Brain microvascular endothelial cell (primary cell): ENCODE measurements around the gene ATP23.

ENCODE experiments used
- DNase-seq: peaks from one replicate; pipeline ENCODE4 v3.0.0-alpha.2; 2020
- H3K27ac ChIP-seq: fragments of 250-450 bp; sonication (Bioruptor Pico); 2 replicates; pipeline ENCODE4 v1.5.1; 2020; ENCODE audit warnings: mild to moderate bottlenecking, moderate library complexity
- H3K27me3 ChIP-seq: fragments of 250-450 bp; sonication (Bioruptor Pico); replicated peaks from 2 replicates; pipeline ENCODE4 v1.5.1; 2020; ENCODE audit warnings: mild to moderate bottlenecking
- H3K36me3 ChIP-seq: fragments of 250-450 bp; sonication (Bioruptor Pico); replicated peaks from 2 replicates; pipeline ENCODE4 v1.5.1; 2020; ENCODE audit warnings: mild to moderate bottlenecking
- H3K4me3 ChIP-seq: 2 replicates; pipeline ENCODE4 v1.5.1; 2011; ENCODE audit warnings: low read depth, mild to moderate bottlenecking, control low read depth, low read length, moderate library complexity
- in situ Hi-C: cut with HindIII; loops from 2 replicates; pipeline ENCODE4 v1.10.0; 2017; ENCODE audit warnings: low sequenced_read_pairs, low pct_ligation_motif_present
- TF ChIP-seq, protein P1 (sequence below): IDR thresholded peaks from 2 replicates; pipeline ENCODE4 v1.5.1; 2011; ENCODE audit warnings: low read depth, mild to moderate bottlenecking, moderate library complexity, low read length, control low read depth, inconsistent platforms; ENCODE audit errors: missing control alignments

ATP23 gene, protein sequence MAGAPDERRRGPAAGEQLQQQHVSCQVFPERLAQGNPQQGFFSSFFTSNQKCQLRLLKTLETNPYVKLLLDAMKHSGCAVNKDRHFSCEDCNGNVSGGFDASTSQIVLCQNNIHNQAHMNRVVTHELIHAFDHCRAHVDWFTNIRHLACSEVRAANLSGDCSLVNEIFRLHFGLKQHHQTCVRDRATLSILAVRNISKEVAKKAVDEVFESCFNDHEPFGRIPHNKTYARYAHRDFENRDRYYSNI

DNA sequence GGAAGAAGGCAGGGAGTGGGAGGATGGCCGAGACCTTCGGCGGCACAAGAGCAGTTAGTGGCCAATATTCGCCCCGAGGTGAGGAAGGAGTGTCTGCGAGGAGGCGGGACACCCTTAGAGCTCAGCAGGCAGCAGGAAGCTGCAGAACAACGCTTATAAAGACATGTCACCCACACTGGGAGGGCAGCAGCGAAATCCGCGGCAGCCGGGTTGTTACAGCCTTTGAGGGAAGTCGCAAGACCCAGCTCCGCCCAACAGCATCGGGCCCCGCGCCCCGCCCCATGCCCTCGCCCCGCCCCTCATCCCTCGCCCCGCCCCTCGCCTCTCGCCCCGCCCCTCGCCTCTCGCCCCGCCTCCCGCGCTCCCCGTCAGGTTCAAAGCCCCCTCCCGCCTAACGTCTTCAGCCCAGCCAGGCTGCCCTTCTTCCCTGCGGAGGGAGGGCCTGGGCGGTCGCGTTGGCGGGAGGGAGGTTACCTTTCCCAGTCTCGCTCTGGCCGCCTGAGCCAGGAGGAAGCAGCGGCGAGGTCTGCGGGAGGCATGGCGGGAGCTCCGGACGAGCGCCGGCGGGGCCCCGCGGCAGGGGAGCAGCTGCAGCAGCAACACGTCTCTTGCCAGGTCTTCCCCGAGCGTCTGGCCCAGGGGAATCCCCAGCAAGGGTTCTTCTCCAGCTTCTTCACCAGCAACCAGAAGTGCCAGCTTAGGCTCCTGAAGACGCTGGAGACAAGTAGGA lies at the start of gene ATP23:
Gene ATP23, plus strand, starts transcription at position 403 of the 730 bp plus-strand sequence. Its CDS starts 135 bp downstream, at position 538.
- no peaks in the 10 kb centered on the region for H3K27me3 ChIP-seq
- in situ Hi-C loops, result no loop called here
- peak within 1 kb of the TSS; percentile 74 for H3K4me3 ChIP-seq
- TF ChIP-seq, protein P1, sequence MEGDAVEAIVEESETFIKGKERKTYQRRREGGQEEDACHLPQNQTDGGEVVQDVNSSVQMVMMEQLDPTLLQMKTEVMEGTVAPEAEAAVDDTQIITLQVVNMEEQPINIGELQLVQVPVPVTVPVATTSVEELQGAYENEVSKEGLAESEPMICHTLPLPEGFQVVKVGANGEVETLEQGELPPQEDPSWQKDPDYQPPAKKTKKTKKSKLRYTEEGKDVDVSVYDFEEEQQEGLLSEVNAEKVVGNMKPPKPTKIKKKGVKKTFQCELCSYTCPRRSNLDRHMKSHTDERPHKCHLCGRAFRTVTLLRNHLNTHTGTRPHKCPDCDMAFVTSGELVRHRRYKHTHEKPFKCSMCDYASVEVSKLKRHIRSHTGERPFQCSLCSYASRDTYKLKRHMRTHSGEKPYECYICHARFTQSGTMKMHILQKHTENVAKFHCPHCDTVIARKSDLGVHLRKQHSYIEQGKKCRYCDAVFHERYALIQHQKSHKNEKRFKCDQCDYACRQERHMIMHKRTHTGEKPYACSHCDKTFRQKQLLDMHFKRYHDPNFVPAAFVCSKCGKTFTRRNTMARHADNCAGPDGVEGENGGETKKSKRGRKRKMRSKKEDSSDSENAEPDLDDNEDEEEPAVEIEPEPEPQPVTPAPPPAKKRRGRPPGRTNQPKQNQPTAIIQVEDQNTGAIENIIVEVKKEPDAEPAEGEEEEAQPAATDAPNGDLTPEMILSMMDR, result no peak
- no peaks in the 10 kb centered on the region for H3K36me3 ChIP-seq
- no peak within 1 kb of the TSS for H3K27ac ChIP-seq
- peak; percentile 72 for DNase-seq

DNA sequence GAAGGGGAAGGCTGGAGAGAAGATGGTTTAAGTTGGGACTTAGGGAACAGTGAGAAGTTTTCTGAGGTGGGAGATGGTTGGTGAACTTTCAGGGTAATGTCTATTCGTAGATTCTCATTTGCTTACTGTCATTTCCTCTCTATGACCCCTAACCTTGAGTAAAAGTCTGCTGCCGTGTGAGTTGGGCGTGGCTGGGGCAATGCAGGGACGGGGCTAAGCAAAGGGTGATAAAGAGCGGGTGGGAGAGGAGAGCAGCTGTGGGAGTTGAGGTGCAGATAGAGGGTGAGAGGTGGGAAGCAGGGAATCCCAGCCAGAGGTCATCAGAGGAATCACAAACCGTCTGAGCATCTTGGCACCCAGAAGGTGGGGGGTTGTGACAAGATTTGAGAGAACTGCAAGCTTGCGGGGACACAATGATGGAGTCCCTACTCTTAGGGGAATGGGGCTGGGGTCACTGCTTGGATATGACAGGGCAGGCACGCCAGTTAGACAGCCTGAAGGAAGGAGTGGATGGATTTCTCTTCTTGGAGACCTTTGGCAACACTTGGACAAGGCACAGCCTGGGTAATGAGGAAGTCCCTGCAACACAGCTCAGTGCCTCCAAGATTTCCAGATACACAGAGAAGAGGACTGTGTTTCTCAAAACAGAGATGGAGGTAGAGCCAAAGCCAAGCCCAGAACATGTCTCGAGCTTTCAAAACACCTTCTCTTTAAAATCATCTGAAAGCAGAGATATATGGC lies 49.0 kb upstream of the ATP23 start:
- Histone ChIP-seq H3K27ac (no peak overlapping the region), H3K36me3 (no peaks in the 10 kb centered on the region), H3K4me3 (no peak overlapping the region), H3K27me3 (no peaks in the 10 kb centered on the region)
- DNase-seq, result no peak
- in situ Hi-C loops, result no loop called here
- TF ChIP-seq, protein P1, result no peak

DNA sequence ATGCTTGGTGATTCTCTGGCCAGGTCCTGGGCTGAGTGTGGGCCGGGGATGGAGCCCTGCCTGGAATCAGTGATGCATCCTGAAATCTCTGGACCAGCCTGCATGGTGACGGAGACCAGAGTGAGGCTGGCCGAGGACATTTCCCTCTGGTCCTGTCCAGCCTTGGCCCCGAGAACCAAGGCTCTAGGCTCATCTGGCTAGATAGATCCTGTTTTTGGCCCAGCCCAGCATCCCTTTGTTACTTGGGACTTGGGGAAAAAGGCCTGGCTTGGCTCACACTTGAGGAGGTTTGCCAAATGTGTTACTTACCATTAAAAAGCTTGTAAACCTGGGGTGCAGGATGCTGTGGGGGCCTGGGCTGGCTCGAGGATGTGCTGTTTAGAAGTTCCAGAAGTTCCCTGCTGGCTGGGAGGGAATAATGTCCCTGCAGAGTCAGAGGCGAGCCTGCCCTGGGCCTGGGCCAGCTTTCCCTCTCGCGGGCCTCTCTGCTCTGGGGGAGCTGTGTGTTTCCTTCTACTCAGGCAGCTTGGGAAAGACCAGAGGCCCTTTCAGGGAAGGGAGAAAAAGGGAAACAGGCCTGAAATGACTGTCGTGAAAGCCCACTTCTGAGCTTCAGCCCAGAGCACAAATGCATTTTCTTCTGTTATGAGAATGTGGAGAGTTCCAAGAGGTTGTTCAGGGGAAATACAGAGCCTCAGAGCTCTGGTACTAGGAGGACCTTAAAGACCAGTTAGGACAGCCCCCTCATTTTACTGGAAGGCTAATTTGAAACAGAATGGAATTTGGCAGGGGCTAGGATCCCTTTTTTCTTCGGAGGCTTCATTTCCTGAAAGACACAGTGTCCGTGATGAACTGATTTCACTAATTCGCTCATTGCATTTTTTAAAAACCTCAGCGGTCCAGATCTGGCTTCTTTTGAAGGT lies 47.7 kb upstream of the ATP23 start:
- H3K27me3 ChIP-seq, result no peaks in the 10 kb centered on the region
- peak overlapping the region; percentile 70 for H3K27ac ChIP-seq
- H3K36me3 ChIP-seq, result no peaks in the 10 kb centered on the region
- TF ChIP-seq, protein P1, result peak; percentile 18
- DNase-seq, result peak; percentile 83
- in situ Hi-C loops, result no loop called here
- H3K4me3 ChIP-seq, result no peak overlapping the region

DNA sequence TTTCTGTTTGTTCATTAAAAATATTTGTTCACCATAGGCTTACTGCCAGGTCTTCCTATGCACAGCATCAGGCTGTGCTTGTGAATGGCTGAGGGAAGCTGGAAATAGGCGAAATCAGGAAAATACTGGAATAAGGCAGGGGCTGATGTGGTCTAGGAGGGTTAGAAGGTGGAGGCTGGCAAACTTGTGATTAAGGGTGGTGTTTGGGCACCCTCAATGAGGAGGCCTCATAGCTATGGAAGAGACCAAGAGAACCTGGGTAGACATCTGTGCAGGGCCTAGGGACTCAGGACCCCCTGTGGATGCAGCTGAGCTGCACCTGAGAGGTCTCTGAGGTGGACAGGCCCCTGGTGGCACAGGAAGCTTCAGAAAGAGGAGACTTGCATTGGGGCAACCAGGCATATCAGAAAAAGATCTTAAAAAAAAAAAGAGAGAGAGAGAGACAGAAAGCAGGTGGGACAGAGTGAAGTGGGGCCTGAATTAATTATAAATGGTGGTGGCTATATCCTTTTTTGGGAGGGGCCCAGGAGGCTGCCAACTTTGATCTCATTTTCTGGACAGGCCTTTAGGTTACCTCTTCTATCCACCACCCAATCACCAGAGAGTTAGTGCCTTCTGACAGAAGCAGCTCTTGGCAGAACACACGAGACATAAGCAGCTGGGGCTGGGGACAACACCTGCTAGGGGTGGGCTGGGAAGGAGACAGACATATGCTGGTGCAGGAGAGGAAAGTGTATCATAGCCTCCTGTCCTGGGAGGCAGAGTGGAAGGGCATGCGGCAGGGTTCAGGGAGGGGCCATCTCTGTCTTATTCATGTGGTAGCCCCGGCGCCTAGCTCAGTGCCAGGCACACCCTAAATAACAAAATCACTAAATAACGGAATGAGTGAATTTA lies 46.7 kb upstream of the ATP23 start:
- Histone ChIP-seq H3K4me3 (no peak overlapping the region), H3K36me3 (no peaks in the 10 kb centered on the region), H3K27me3 (no peaks in the 10 kb centered on the region), H3K27ac (peak overlapping the region; percentile 70)
- no peak for DNase-seq
- TF ChIP-seq, protein P1, result no peak
- in situ Hi-C loops, result no loop called here
